ENCODE data around the gene WARS2.

DNA sequence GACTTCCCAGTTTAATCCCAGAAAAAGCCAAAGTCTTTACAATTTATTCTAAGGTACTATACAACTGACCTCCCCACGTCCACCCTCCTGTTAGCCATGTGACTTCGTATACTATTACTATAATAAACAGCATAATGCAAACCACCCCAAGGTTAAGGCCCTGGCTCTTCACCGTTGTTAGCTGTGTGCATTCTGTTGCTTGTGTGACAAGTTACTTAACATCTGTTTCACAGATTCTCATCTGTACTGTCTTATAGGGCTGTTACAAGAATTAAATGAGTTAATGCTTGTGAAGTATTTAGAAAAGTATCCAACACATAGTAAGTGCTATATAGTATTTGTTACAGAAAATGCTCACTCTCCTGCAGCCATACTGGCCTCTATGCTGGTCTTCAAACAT lies 15.7 kb downstream of the WARS2 start:
- TF ChIP-seq POLR2AphosphoS5 (IDR thresholded peaks at IDR 0.05; ENCODE audit: low read depth, low read length) (no peak), POLR2A (IDR thresholded peaks at IDR 0.05; ENCODE audit: low read depth, low read length) (no peak), TAF1 (IDR thresholded peaks at IDR 0.05; ENCODE audit: low read depth, low read length) (no peak), POU2F2 (IDR thresholded peaks at IDR 0.05; ENCODE audit: low read depth, low read length) (no peak), PAX5 (IDR thresholded peaks at IDR 0.05; ENCODE audit: insufficient read depth, low read length, severe bottlenecking) (no peak), SPI1 (IDR thresholded peaks at IDR 0.05; ENCODE audit: low read depth, low read length) (no peak)
